Dendritic cell treated with granulocyte-macrophage colony-stimulating factor and Interleukin-4, amounts not matched to agents 40 ng/mL and 50 ng/mL, for 4 days (primary cell): Measurements from ENCODE around the gene CGREF1.
"Not testable (repeated sequence)": the region's sequence is repeated elsewhere in the genome, so short reads cannot be mapped to it uniquely, and the experiment has no call there.

Experiments
- H3K27ac Mint-ChIP-seq: one replicate; pipeline ENCODE4 v1.8.0; 2022; ENCODE audit warnings: mild to moderate bottlenecking, mixed read lengths
- H3K27me3 Mint-ChIP-seq: one replicate; pipeline ENCODE4 v1.8.0; 2022; ENCODE audit warnings: mild to moderate bottlenecking, mixed read lengths
- H3K36me3 Mint-ChIP-seq: one replicate; pipeline ENCODE4 v1.8.0; 2022; ENCODE audit warnings: low read depth, mixed read lengths
- H3K4me1 Mint-ChIP-seq: one replicate; pipeline ENCODE4 v1.8.0; 2022; ENCODE audit warnings: low read depth, mixed read lengths
- H3K4me3 Mint-ChIP-seq: one replicate; pipeline ENCODE4 v1.8.0; 2022; ENCODE audit warnings: mild to moderate bottlenecking, moderate library complexity, mixed read lengths
- H3K9me3 Mint-ChIP-seq: one replicate; pipeline ENCODE4 v1.8.0; 2022; ENCODE audit warnings: mixed read lengths
- intact Hi-C: fragments of 100-400 bp; cut with micrococcal nuclease; formaldehyde crosslinking; loops from one replicate; pipeline ENCODE4 v1.15.0; 2022

Gene CGREF1

DNA sequence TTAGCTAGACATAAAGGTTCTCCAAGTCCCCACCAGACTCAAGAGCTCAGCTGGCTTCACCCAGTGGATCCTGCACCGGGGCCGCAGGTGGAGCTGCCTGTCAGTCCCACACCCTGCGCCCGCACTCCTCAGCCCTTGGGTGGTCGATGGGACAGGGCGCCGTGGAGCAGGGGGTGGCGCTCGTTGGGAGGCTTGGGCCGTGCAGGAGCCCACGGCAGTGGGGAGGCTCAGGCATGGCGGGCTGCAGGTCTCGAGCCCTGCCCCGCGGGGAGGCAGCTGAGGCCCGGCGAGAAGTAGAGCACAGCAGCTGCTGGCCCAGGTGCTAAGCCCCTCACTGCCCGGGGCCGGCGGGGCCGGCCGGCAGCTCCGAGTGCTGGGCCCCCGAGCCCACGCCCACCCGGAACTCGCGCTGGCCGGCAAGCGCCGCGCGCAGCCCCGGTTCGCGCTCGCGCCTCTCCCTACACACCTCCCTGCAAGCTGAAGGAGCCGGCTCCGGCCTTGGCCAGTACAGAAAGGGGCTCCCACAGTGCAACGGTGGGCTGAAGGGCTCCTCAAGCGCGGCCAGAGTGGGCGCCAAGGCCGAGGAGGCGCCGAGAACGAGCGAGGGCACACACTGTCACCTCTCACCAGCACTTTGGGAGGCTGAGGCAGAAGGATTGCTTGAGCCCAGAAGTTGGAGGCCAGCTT is 7.4 kb downstream of the CGREF1 start:
- H3K27me3 Mint-ChIP-seq, H3K4me1 Mint-ChIP-seq, H3K27ac Mint-ChIP-seq, H3K4me3 Mint-ChIP-seq, H3K36me3 Mint-ChIP-seq, H3K9me3 Mint-ChIP-seq: not testable (repeated sequence)
- intact Hi-C loops, result loop anchor here (2.0 kb wide), 1 partner anchor 75 kb away; no protein-coding TSS in a partner anchor

DNA sequence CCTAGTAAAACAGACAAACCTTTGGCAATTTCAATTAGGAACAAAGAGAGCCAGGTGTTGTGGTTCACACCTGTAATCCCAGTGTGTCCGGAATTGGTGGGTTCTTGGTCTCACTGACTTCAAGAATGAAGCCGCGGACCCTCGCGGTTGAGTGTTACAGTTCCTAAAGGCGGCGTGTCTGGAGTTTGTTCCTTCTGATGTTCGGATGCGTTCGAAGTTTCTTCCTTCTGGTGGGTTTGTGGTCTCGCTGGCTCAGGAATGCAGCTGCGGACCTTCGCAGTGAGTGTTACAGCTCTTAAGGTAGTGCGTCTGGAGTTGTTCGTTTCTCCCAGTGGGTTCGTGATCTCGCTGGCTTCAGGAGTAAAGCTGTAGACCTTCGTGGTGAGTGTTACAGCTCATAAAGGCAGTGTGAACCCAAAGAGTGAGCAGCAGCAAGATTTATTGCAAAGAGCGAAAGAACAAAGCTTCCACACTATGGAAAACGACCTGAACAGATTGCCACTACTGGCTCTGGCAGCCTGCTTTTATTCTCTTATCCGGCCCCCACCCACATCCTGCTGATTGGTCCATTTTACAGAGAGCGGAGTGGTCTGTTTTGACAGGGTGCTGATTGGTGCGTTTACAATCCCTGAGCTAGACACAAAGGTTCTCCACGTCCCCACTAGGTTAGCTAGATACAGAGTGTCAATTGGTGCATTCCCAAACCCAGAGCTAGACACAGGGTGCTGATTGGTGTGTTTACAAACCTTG is 8.2 kb downstream of the CGREF1 start:
- H3K4me1 Mint-ChIP-seq, H3K27me3 Mint-ChIP-seq, H3K27ac Mint-ChIP-seq, H3K36me3 Mint-ChIP-seq, H3K9me3 Mint-ChIP-seq, intact Hi-C loops, H3K4me3 Mint-ChIP-seq: not testable (repeated sequence)

DNA sequence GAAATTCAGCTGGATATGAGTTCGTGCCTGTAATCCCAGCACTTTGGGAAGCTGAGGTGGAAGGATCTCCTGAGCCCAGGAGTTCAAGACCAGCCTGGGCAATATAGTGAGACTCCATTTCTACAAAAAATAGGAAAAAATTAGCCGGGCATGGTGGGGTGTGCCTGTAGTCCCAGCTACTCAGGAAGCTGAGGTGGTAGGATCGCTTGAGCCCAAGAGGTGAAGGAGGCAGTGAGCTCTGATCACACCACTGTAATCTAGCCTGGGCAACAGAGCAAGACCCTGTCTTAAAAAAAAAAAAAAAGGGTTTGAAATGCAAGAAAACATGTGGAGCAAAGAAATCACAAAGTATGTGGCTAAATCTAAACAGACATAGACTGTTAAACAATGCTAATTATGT is 9.8 kb downstream of the CGREF1 start:
- Mint-ChIP-seq H3K4me3 (no peak overlapping the region), H3K9me3 (no peaks in the 10 kb centered on the region)

DNA sequence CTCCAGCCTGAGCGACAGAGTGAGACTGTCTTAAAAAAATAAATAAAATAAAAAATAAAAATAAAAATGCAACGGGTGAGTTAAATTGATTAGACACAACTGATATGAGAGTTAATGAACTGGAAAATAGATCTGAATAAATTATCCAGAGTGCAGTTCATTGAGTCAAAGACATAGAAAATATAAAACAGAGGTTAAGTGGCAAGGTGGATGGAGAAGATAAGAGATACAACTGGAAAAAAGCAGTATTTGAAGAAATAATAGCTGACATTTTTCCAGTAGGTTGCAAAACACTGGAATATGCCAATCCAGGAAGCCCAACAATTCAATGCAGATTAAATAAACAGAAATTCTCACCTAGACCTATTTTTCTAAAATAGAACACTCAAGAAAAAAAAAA is 10.7 kb downstream of the CGREF1 start:
- intact Hi-C loops, result no loop called here
- H3K4me1 Mint-ChIP-seq, result no peaks in the 10 kb centered on the region
- no peaks in the 10 kb centered on the region for H3K36me3 Mint-ChIP-seq
- no peaks in the 10 kb centered on the region for H3K9me3 Mint-ChIP-seq
- H3K27me3 Mint-ChIP-seq, result peaks cover 1% of the 10 kb centered on the region
- no peak overlapping the region for H3K4me3 Mint-ChIP-seq
- no peak overlapping the region for H3K27ac Mint-ChIP-seq

More for the DNA sequence above, 9.8 kb downstream of the CGREF1 start:
- no peaks in the 10 kb centered on the region for H3K4me1 Mint-ChIP-seq
- H3K36me3 Mint-ChIP-seq, result no peaks in the 10 kb centered on the region
- peaks cover 1% of the 10 kb centered on the region for H3K27me3 Mint-ChIP-seq
- intact Hi-C loops, result no loop called here
- H3K27ac Mint-ChIP-seq, result no peak overlapping the region

DNA sequence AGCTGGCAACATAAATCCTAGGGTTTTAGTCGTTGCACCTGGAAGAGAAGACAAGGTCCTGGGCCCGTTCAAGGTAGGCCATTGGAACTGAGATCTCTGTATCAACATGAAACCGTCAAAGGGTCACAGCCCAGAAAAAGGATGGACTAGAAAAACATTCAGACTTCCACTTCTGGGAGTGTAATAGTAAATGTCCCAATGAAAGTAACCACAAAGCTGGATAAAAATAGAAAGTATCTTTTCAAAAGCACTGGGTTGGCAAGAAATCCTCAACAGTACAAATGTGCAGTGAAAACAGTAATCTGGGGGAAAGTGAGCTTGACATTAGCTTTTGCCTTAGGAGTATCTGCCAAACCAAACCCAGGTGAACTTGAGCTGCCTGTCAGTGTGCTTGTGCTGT is 12.9 kb downstream of the CGREF1 start:
- Mint-ChIP-seq H3K9me3 (no peaks in the 10 kb centered on the region), H3K27me3 (peaks cover 1% of the 10 kb centered on the region), H3K4me1 (no peaks in the 10 kb centered on the region), H3K4me3 (no peak overlapping the region), H3K36me3 (no peaks in the 10 kb centered on the region), H3K27ac (no peak overlapping the region)
- intact Hi-C loops, result no loop called here

DNA sequence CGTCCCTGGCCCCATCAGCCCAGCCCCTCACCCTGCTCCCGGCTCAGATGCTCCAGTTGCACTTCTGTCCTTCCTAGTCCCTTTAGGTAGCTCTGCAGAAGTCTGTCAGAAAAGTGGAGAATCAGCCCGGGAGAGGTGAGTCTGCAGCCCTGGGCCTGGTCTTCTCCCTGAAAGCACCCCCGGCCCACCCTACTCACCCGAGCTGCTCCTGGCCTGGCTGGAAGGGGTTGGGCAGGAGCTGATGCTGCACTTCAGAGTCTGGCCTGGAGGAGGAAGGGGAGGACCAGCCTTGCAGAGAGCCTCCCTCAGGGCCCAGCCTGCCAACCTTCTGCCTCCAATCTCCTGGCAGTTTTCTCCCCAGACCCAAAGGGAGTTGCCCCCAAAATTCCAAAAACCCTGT is 16.6 kb downstream of the CGREF1 start:
- H3K9me3 Mint-ChIP-seq, result no peaks in the 10 kb centered on the region
- no peak overlapping the region for H3K27ac Mint-ChIP-seq
- intact Hi-C loops, result no loop called here
- H3K4me3 Mint-ChIP-seq, result no peak overlapping the region
- H3K4me1 Mint-ChIP-seq, result peaks cover 4% of the 10 kb centered on the region
- peaks cover 1% of the 10 kb centered on the region for H3K27me3 Mint-ChIP-seq
- H3K36me3 Mint-ChIP-seq, result no peaks in the 10 kb centered on the region

DNA sequence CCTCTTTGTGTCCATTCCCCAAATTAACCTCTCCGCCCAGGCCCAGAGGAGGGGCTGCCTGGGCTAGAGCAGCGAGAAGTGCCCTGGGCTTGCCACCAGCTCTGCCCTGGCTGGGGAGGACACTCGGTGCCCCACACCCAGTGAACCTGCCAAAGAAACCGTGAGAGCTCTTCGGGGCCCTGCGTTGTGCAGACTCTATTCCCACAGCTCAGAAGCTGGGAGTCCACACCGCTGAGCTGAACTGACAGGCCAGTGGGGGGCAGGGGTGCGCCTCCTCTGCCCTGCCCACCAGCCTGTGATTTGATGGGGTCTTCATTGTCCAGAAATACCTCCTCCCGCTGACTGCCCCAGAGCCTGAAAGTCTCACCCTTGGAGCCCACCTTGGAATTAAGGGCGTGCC is 18.9 kb downstream of the CGREF1 start:
- Mint-ChIP-seq H3K27ac (no peak overlapping the region), H3K27me3 (no peaks in the 10 kb centered on the region), H3K36me3 (no peaks in the 10 kb centered on the region), H3K4me1 (peaks cover 23% of the 10 kb centered on the region), H3K9me3 (no peaks in the 10 kb centered on the region), H3K4me3 (no peak overlapping the region)
- intact Hi-C loops, result no loop called here

DNA sequence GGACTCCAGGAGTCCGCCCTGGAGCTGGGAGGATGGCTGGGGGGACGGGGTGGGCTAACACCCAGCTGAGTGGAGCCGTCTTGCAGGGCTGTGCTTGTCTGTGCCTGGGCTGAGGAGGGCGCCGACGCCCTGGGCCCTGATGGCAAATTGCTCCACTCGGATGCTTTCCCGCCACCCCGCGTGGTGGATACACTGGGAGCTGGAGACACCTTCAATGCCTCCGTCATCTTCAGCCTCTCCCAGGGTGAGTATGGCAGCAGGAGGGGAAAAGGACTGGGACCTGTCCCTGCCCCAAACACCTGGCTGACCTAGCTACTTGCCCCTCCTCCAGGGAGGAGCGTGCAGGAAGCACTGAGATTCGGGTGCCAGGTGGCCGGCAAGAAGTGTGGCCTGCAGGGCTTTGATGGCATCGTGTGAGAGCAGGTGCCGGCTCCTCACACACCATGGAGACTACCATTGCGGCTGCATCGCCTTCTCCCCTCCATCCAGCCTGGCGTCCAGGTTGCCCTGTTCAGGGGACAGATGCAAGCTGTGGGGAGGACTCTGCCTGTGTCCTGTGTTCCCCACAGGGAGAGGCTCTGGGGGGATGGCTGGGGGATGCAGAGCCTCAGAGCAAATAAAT is 19.5 kb downstream of the CGREF1 start:
- Mint-ChIP-seq H3K27ac (no peak overlapping the region), H3K36me3 (no peaks in the 10 kb centered on the region), H3K27me3 (no peaks in the 10 kb centered on the region), H3K4me3 (no peak overlapping the region), H3K4me1 (peaks cover 23% of the 10 kb centered on the region), H3K9me3 (no peaks in the 10 kb centered on the region)
- intact Hi-C loops, result no loop called here

DNA sequence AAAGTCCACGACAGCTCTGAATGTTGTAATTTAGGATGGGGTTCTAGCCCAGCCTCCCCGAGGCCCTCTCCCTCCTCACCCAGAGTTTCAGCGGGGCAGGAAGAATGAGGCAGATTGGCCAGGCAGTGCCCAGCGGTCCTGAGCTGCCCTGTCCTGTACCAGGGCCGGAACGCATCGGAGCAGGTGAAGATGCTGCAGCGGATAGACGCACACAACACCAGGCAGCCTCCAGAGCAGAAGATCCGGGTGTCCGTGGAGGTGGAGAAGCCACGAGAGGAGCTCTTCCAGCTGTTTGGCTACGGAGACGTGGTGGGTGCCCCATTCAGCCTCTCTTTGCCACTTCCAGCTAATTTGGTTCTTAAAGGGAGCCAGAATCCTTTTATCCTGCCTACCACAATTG is 21.6 kb downstream of the CGREF1 start:
- Mint-ChIP-seq H3K9me3 (no peaks in the 10 kb centered on the region), H3K27me3 (no peaks in the 10 kb centered on the region), H3K36me3 (no peaks in the 10 kb centered on the region), H3K27ac (peak overlapping the region; percentile 97), H3K4me3 (no peak overlapping the region), H3K4me1 (peaks cover 23% of the 10 kb centered on the region)
- intact Hi-C loops, result loop anchor here (2.0 kb wide), 1 partner anchor 205 kb away; no protein-coding TSS in a partner anchor

DNA sequence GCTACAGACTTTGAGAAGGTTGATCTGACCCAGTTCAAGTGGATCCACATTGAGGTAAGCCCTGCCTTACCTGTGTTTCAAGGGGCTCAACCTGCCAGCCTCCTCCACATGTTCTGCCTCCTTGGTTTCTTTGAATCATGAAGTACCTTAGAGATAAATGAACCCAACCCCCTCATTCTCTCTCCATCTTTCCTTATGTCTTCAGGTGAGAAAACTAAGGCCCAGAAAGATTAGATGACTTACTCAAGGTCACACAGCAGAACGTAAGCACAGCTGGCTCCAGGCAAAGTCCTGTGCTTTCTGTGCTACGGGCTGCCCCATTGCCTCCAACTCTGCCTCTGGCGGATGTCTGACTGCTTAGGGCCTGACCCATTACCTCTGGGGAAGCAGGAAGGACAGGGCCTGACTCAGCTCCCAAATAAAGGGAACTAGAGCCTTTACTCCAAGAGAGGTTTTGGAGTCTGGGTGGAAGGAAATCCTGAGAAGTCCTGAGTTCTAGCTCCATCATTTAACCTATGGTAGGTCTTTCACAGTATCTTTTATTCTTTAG is 22.1 kb downstream of the CGREF1 start:
- peak overlapping the region; percentile 70 for H3K4me3 Mint-ChIP-seq
- H3K4me1 Mint-ChIP-seq, result peaks cover 23% of the 10 kb centered on the region
- no peaks in the 10 kb centered on the region for H3K9me3 Mint-ChIP-seq
- H3K27ac Mint-ChIP-seq, result peak overlapping the region; percentile 97
- no peaks in the 10 kb centered on the region for H3K27me3 Mint-ChIP-seq
- H3K36me3 Mint-ChIP-seq, result no peaks in the 10 kb centered on the region
- intact Hi-C loops, result loop anchor here (2.0 kb wide), 1 partner anchor 206 kb away; no protein-coding TSS in a partner anchor

DNA sequence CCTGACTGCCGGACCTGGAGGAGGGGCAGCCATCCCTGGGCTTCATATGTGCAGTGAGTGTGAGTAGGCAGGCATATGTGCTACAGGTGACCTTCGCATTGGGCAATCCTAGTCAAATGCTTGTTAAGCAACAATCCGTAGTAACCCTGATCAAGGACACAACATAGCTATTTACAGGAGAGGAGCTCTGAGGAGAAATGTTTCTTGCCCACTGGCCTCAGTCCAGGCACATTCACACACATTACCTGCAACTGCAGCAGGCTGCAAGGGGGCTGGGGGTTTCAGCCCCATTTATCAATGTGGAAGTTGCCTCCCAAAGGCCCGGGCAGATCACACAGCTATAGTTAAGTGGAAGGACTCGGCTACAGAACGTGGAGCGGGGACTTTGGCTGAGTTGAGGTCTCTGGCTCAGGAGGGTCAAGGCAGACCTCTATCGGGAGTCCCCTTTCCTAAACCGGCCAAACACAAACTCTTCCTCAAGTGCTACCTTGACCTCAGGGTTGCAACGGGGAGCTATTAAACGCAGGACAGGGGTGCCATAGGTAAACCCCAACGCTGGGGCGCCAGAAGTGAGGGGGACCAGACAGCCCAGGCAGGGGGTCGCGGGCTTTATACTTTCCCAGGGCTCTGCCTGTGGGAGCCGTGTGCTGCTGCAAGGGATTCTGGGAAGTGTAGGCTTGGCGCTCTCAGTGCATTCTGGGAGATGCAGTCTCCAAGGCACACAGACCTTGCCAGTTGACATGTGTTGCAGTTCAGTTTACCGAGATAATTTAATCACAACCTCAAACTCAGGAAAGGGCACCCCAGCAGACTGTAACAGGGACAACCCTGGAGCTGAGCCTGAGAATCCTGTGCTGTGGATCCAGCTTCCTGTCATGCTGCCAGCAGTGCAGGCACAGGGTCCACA is 22.9 kb downstream of the CGREF1 start:
- peak overlapping the region; percentile 97 for H3K27ac Mint-ChIP-seq
- peak overlapping the region; percentile 70 for H3K4me3 Mint-ChIP-seq
- no peaks in the 10 kb centered on the region for H3K27me3 Mint-ChIP-seq
- intact Hi-C loops, result loop anchor here (2.0 kb wide), 1 partner anchor 207 kb away; no protein-coding TSS in a partner anchor
- no peaks in the 10 kb centered on the region for H3K9me3 Mint-ChIP-seq
- peaks cover 23% of the 10 kb centered on the region for H3K4me1 Mint-ChIP-seq
- H3K36me3 Mint-ChIP-seq, result no peaks in the 10 kb centered on the region

DNA sequence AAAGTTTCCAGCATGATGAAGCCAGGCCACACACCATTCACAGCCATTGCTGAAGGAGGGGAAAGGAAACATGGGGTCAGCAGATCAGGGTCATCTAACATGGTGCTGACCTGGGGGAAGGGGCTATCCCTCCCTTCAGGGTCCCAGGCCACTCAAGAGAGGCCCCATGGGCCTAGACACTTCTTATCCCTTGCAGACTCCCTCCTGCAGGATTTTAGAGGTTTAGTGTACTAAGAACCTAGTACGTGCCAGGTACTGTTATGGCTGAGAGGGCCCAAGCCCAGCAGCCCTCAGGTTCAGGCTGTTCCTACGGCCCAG is 23.5 kb downstream of the CGREF1 start:
- H3K27ac Mint-ChIP-seq, result peak overlapping the region; percentile 97

DNA sequence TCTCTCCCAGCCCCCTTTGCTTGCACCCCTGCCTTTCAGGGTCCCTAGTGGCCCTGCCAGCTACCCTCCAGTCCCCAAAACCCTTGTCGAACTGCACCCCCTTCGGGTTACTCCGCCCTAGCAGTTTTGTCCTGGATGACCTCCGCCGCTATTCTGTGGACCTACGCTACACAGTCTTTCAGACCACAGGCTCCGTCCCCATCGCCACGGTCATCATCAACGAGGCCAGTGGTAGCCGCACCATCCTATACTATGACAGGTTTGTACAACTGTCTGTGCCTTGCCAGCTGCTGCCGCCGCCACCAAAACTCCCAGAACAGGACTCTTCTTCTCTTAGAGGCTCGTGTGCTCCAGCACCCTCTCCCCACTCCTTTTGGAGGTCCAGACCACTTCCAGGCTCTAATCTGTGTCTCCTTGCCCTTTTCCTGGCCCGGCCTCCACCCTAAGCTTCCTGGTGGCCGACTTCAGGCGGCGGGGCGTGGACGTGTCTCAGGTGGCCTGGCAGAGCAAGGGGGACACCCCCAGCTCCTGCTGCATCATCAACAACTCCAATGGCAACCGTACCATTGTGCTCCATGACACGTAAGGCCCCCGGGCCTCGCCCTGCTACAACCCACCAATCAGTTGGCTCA is 24.5 kb downstream of the CGREF1 start:
- intact Hi-C loops, result no loop called here
- no peaks in the 10 kb centered on the region for H3K9me3 Mint-ChIP-seq
- peaks cover 23% of the 10 kb centered on the region for H3K4me1 Mint-ChIP-seq
- H3K4me3 Mint-ChIP-seq, result no peak overlapping the region
- no peaks in the 10 kb centered on the region for H3K36me3 Mint-ChIP-seq
- no peaks in the 10 kb centered on the region for H3K27me3 Mint-ChIP-seq
- no peak overlapping the region for H3K27ac Mint-ChIP-seq

More for the DNA sequence above, 23.5 kb downstream of the CGREF1 start:
- Mint-ChIP-seq H3K27me3 (no peaks in the 10 kb centered on the region), H3K9me3 (no peaks in the 10 kb centered on the region), H3K4me1 (peaks cover 23% of the 10 kb centered on the region), H3K36me3 (no peaks in the 10 kb centered on the region), H3K4me3 (peak overlapping the region; percentile 70)
- intact Hi-C loops, result no loop called here
